Stimulated activated CD8-positive, alpha-beta memory T cell treated with anti-CD3 and anti-CD28 coated beads, Interleukin-2, amount 100 ng/mL, for 48 hours (primary cell): ENCODE results near the gene DDX21.
"Not testable (repeated sequence)": the region's sequence is repeated elsewhere in the genome, so short reads cannot be mapped to it uniquely, and the experiment has no call there.

ENCODE experiments used
- DNase-seq, 2 donors: peaks; one replicate each; pipeline ENCODE4 v3.0.0-alpha.2; 2020; ENCODE audit warnings: low read depth in 2 of 2

DDX21 gene

DNA sequence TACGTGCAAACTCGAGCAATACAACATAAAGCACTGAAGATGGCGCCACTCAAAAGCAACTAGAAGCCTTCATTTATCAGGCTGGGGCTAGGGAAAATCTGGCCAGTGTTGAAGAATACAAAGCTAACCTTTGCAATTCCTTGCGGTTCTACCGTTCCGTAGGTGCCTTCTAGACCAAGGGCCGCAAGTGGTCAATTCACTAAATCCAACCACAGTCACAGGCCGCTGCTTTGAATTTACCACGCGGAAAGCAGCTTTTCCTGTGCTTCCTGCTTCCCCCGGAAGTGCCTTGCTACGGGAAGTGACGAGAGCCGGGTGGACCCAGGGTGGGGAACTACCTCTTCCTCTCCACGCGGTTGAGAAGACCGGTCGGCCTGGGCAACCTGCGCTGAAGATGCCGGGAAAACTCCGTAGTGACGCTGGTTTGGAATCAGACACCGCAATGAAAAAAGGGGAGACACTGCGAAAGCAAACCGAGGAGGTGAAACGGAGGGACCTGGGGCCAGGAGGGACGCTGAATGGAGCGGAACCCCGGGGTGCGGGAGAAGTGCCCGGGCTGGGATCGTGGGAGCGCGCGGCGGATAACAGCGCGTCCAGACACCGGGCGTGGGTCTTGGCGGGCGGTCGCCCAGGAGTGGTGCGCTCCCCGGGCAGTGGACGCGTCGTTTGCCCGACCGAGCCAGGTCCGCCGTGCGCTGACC, at the start of gene DDX21:
Gene DDX21, plus strand, starts transcription at position 339 of the 701 bp plus-strand sequence. Its CDS starts 56 bp downstream, at position 395.
- peak; percentile 76 to 82 for DNase-seq

DNA sequence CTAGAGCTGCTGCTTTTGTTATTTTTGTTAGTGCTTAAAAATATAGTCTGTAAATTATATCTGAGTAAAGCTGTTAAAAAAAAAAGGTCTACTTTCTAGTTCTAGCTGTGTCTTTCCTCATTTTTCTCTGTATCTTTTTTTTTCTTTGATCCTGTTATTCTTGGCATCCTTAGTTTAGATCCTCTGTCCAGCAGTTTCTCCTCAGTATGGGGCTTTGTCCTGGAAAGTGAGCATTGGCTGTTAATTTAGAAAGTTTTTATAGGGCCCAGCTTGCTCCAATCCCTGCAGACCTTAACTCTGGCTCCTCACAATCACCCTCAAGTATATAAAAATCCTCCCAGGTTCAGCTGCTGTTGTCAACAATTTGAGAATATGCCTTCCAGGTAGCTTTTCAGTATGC, 31.4 kb upstream of the DDX21 start:
- DNase-seq = no peak

GRCh38 chr10:68925489-68925888, 30.5 kb upstream of the DDX21 start:
- no peak for DNase-seq

- DNase-seq = not testable (repeated sequence)
These were observed 26.8 kb upstream of the DDX21 start for GRCh38 chr10:68929157-68929556.

DNA sequence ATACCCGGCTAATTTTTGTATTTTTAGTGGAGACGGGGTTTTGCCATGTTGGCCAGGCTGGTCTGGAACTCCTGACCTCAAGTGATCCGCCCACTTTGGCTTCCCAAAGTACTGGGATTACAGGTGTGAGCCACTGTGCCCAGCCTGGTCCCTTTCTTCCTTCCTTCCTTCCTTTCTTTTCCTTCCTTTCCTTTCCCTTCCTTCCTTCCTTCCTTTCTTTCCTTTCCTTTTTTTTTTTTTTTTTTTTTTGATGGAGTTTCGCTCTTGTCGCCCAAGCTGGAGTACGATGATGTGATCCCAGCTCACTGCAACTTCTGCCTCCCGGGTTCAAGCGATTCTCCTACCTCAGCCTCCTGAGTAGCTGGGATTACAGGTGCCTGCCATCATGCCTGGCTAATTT, 26.1 kb upstream of the DDX21 start:
- DNase-seq = not testable (repeated sequence)

GRCh38 chr10:68932860-68933259, 23.1 kb upstream of the DDX21 start:
- DNase-seq = not testable (repeated sequence)

DNA sequence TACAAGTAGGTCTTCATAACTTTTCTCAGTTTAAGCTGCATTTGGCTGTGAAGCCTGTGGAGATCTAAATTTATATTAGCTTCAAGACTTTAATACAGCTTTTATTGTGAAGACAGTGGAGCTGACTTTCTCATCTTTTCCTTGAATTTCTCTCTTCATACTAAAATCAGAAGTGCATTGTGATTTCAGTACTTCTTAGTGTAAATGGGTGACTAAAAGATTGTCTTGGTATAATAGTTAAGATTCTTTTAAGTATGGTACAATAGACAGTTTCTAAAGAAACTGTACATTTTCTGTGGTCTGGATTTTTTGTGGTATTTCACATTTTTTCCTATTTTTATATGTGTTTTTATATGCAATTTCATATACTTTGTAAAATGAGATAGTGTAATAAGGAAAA, 21.0 kb upstream of the DDX21 start:
- DNase-seq = no peak

- DNase-seq = no peak
These were observed 17.9 kb upstream of the DDX21 start for GRCh38 chr10:68938117-68938516.

- DNase-seq = no peak
These were observed 17.1 kb upstream of the DDX21 start for GRCh38 chr10:68938884-68939283.

- not testable (repeated sequence) for DNase-seq
These were observed 15.1 kb upstream of the DDX21 start for GRCh38 chr10:68940917-68941316.

- no peak for DNase-seq
These were observed 5.4 kb upstream of the DDX21 start for GRCh38 chr10:68950598-68950997.

GRCh38 chr10:68954904-68955303, 1.1 kb upstream of the DDX21 start:
- no peak for DNase-seq

DNA sequence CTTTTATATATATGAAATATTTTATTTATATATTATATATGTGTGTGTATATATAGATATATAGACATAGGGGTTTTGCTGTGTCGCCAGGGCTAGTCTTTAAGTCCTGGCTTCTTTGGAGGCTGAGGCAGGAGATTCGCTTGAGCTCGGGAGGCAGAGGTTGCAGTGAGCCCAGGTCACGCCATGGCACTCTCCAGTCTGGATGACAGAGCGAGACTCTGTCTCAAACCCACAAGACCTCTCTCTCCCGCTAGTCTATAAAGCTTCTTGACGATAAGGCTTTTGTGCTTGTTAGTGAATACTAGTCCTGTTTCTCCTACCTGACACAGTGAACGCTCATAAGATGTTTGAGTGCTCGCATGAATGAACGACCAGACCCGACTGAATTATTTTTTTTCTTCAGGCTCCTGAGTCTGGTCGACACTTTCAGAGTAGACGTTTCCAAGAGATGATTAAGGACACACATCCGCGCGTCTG, 577 bp upstream of the DDX21 start:
- DNase-seq = peak in 1 of 2 donors; percentile 10

- no peak for DNase-seq
These were observed 1.3 kb downstream of the DDX21 start for GRCh38 chr10:68957284-68957615.

DNA sequence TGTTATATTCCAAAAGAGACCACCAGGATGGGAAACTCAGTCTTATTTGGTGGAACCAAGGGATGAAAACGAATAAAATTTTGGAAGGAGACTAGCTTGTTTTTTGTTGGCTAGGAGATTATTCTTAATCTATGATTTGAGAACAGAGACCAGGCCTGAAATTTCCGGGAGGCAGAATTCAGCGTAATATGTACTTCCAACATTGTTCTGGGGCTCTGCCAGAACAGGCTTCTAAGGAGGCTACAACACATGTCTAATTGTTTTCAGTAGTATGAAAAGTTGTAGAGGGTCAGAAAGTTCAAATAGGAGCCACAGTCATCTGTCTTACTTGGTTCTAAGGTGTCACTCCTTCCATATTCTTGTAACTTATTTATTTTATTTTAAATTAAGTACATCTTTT, 1.7 kb downstream of the DDX21 start:
- DNase-seq = no peak

DNA sequence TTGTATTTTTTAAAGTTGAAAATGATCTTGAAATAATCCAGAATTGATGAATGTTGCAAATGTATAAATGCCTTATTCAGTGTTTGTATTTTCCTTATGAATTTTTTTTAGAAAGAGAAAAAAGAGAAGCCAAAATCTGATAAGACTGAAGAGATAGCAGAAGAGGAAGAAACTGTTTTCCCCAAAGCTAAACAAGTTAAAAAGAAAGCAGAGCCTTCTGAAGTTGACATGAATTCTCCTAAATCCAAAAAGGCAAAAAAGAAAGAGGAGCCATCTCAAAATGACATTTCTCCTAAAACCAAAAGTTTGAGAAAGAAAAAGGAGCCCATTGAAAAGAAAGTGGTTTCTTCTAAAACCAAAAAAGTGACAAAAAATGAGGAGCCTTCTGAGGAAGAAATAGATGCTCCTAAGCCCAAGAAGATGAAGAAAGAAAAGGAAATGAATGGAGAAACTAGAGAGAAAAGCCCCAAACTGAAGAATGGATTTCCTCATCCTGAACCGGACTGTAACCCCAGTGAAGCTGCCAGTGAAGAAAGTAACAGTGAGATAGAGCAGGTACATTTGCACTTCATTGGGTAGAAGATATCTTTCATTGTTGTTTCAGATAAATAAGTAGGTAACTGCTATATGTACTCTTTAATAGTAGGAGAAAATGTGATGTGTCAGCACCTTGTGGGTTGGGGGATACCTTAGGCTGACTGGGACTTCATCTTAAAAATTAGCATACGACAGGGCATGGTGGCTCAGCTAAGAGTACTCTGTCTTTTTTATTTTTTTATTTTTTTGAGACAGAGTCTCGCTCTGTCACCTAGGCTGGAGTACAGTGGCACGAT, 3.9 kb downstream of the DDX21 start:
- no peak for DNase-seq

- no peak for DNase-seq
These were observed 7.2 kb downstream of the DDX21 start for GRCh38 chr10:68963151-68963550.

DNA sequence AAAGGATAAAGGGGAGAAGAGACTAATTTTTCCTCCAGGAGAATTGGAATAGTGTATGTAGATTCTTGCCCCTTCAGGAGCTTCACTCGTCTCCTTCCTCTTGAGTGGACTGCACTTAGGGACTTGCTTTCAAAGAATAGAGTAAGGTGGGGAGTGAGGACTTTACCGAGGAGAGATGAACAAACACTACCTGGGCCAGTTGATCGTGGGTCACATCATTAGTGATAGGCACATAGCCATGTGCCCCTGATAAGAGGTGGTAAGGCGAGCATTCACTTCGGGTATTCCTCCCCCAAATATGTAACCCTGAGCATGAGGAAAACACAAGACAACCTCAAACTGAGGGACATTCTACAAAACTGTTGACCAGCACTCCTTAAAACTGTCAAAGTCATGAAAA, 18.0 kb downstream of the DDX21 start:
- DNase-seq = no peak

DNA sequence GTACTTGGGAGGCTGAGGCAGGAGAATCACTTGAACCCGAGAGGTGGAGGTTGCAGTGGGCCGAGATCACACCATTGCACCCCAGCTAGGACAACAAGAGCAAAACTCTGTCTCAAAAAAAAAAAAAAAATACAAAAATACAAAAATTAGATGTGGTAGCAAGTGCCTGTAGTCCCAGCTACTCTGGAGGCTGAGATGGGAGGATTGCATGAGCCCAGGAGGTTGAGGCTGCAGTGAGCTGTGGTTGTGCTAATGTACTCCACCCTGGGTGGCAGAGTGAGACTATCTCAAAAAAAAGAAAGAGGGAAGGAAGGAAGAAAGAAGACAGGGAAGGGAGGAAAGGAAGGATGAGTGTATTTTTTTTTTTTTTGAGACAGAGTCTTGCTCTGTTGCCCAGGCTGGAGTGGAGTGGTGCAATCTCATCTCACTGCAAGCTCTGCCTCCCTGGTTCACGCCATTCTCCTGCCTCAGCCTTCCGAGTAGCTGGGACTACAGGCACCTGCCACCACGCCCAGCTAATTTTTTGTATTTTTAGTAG, 20.0 kb downstream of the DDX21 start:
- DNase-seq = not testable (repeated sequence)

GRCh38 chr10:68979738-68980137, 23.8 kb downstream of the DDX21 start:
- DNase-seq = not testable (repeated sequence)

- DNase-seq = no peak
These were observed 25.1 kb downstream of the DDX21 start for GRCh38 chr10:68981074-68981473.

GRCh38 chr10:68982389-68982788, 26.4 kb downstream of the DDX21 start:
- DNase-seq = no peak

- no peak for DNase-seq
These were observed 31.6 kb downstream of the DDX21 start for GRCh38 chr10:68987611-68988010.
